Mucosa of stomach (tissue), 1 donor: ENCODE results near the gene C5orf52.
"Not testable (repeated sequence)": the region's sequence is repeated elsewhere in the genome, so short reads cannot be mapped to it uniquely, and the experiment has no call there.

ENCODE experiments used
- H3K27me3 ChIP-seq: one replicate; pipeline ENCODE4 v1.7.0; 2013; ENCODE audit warnings: mild to moderate bottlenecking, low read length; ENCODE audit not compliant: control insufficient read depth, insufficient read depth
- H3K36me3 ChIP-seq: one replicate; pipeline ENCODE4 v1.7.0; 2013; ENCODE audit warnings: low read length; ENCODE audit not compliant: control insufficient read depth, insufficient read depth
- H3K4me1 ChIP-seq: one replicate; pipeline ENCODE4 v1.7.0; 2013; ENCODE audit warnings: mild to moderate bottlenecking, low read length; ENCODE audit not compliant: control insufficient read depth, insufficient read depth
- H3K4me3 ChIP-seq: one replicate; pipeline ENCODE4 v1.7.0; 2013; ENCODE audit warnings: low read length
- H3K9ac ChIP-seq: one replicate; pipeline ENCODE4 v1.7.0; 2013; ENCODE audit warnings: mild to moderate bottlenecking, low read length, moderate library complexity
- H3K9me3 ChIP-seq: one replicate; pipeline ENCODE4 v1.7.0; 2013; ENCODE audit warnings: mild to moderate bottlenecking, low read length, moderate library complexity; ENCODE audit not compliant: control insufficient read depth
- donor health status: Pancreatic carcinoma.

C5orf52 gene

GRCh38 chr5:157682257-157682656 is 10.9 kb downstream of the C5orf52 start:
- no peaks in the 10 kb centered on the region for H3K36me3 ChIP-seq

GRCh38 chr5:157686276-157687197 is 15.2 kb downstream of the C5orf52 start:
- H3K4me1 ChIP-seq, H3K36me3 ChIP-seq, H3K9me3 ChIP-seq, H3K9ac ChIP-seq, H3K4me3 ChIP-seq, H3K27me3 ChIP-seq: not testable (repeated sequence)

More at GRCh38 chr5:157682257-157682656, 10.9 kb downstream of the C5orf52 start:
- Histone ChIP-seq H3K9me3 (no peaks in the 10 kb centered on the region), H3K27me3 (no peaks in the 10 kb centered on the region), H3K4me3 (no peak overlapping the region), H3K9ac (no peak overlapping the region), H3K4me1 (no peaks in the 10 kb centered on the region)

GRCh38 chr5:157687198-157687554 is 15.8 kb downstream of the C5orf52 start:
- Histone ChIP-seq H3K4me1 (no peaks in the 10 kb centered on the region), H3K9me3 (no peaks in the 10 kb centered on the region), H3K4me3 (no peak overlapping the region), H3K36me3 (no peaks in the 10 kb centered on the region), H3K27me3 (no peaks in the 10 kb centered on the region), H3K9ac (no peak overlapping the region)

GRCh38 chr5:157689942-157690689 is 18.8 kb downstream of the C5orf52 start:
- Histone ChIP-seq H3K4me1 (no peaks in the 10 kb centered on the region), H3K9me3 (no peaks in the 10 kb centered on the region), H3K4me3 (no peak overlapping the region), H3K36me3 (no peaks in the 10 kb centered on the region), H3K9ac (no peak overlapping the region), H3K27me3 (no peaks in the 10 kb centered on the region)

DNA sequence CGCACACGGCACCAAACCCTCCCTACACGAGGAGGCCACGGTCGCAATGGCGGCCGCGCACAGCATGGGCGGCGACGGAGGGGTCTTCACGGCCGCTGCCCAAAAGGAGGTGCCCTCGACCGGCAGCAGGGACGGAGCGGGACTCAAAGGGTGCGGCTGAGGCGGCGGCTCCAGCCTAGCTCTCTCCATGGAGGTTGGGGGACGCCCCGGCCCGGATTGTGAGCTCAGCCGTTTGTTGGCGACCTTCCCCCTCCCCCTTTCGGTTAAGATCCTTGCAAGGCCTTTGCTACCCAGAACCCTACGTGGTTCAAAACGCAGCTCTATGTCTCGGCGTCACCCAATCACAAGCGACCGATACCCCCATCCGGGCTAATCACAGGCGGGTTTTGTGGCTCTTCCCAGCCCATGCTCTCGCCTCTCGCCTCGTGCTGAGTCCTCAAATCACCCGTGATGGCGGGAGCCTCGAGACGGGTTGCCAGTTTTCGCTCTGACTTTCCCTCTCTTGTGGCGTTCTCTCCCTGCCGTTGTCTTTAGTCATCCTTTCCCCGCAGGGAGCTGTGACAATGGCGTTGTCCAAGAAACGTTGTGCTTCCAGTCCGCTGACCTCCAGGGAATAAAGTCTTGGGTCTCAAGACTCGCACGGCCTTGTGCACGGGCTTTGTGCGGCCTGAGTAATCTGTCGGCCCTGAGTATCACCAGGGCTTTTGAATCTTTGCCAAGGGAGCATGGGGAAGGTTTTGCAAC is 19.5 kb downstream of the C5orf52 start:
- Histone ChIP-seq H3K27me3 (no peaks in the 10 kb centered on the region), H3K9ac (no peak overlapping the region), H3K4me3 (no peak overlapping the region), H3K36me3 (no peaks in the 10 kb centered on the region), H3K4me1 (no peaks in the 10 kb centered on the region), H3K9me3 (no peaks in the 10 kb centered on the region)

- H3K9ac ChIP-seq, H3K36me3 ChIP-seq, H3K4me1 ChIP-seq, H3K9me3 ChIP-seq, H3K27me3 ChIP-seq, H3K4me3 ChIP-seq: not testable (repeated sequence)
Observed at GRCh38 chr5:157693816-157694215, 22.5 kb downstream of the C5orf52 start.

GRCh38 chr5:157696154-157696553 is 24.8 kb downstream of the C5orf52 start:
- not testable (repeated sequence) for H3K4me3 ChIP-seq

DNA sequence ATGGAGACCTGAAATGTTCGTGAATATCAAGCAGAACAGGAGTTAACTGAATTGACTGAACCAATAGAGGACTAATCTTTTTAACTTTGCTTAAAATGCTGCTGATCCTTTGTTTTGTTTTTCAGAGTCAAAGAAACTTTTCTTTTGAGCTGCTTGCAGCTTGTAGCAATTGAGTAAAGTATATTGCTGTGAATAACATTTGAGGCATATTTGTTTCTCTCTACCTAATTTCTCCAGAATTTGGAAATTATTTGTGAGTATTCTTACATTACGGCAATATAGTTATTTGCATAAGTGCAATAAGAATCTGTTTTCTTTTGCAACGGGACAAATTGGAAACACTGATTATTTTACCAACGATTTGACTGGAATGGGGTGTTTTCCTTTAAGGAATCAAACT is 27.3 kb downstream of the C5orf52 start:
- H3K27me3 ChIP-seq, H3K9ac ChIP-seq, H3K4me3 ChIP-seq, H3K36me3 ChIP-seq, H3K4me1 ChIP-seq, H3K9me3 ChIP-seq: not testable (repeated sequence)

More at GRCh38 chr5:157696154-157696553, 24.8 kb downstream of the C5orf52 start:
- H3K4me1 ChIP-seq, H3K9ac ChIP-seq, H3K36me3 ChIP-seq, H3K27me3 ChIP-seq, H3K9me3 ChIP-seq: not testable (repeated sequence)

GRCh38 chr5:157703736-157704135 is 32.4 kb downstream of the C5orf52 start:
- H3K9ac ChIP-seq = no peak overlapping the region
- H3K9me3 ChIP-seq = no peaks in the 10 kb centered on the region
- no peaks in the 10 kb centered on the region for H3K36me3 ChIP-seq
- H3K4me3 ChIP-seq = no peak overlapping the region
- H3K4me1 ChIP-seq = no peaks in the 10 kb centered on the region
- no peaks in the 10 kb centered on the region for H3K27me3 ChIP-seq

DNA sequence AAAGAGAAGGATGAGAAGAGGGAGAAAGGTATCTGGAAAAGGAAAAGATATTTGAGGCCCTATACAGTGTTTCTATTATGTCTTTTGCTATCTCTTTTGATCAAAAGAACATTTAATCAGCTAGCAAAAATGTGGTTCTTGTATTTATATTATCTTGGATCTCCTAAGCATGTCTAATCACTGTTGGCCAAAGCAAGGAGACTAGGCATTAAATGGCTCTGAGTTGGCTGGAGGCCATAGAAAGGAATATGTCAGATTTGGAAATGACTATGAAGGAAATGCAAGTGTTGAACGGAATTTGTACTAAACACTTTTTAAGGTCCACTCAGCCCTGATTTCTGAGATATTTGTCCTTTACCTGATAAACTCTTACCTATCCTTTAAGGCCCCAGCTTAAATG is 37.5 kb downstream of the C5orf52 start:
- no peak overlapping the region for H3K9ac ChIP-seq
- no peaks in the 10 kb centered on the region for H3K27me3 ChIP-seq
- no peaks in the 10 kb centered on the region for H3K36me3 ChIP-seq
- no peaks in the 10 kb centered on the region for H3K9me3 ChIP-seq
- no peaks in the 10 kb centered on the region for H3K4me1 ChIP-seq
- H3K4me3 ChIP-seq = no peak overlapping the region

- Histone ChIP-seq H3K36me3 (no peaks in the 10 kb centered on the region), H3K27me3 (no peaks in the 10 kb centered on the region), H3K4me3 (no peak overlapping the region), H3K9ac (no peak overlapping the region), H3K4me1 (no peaks in the 10 kb centered on the region), H3K9me3 (no peaks in the 10 kb centered on the region)
Observed at GRCh38 chr5:157709346-157709745, 38.0 kb downstream of the C5orf52 start.

GRCh38 chr5:157710431-157710830 is 39.1 kb downstream of the C5orf52 start:
- no peaks in the 10 kb centered on the region for H3K36me3 ChIP-seq
- no peaks in the 10 kb centered on the region for H3K27me3 ChIP-seq
- no peaks in the 10 kb centered on the region for H3K4me1 ChIP-seq
- no peaks in the 10 kb centered on the region for H3K9me3 ChIP-seq
- no peak overlapping the region for H3K9ac ChIP-seq
- no peak overlapping the region for H3K4me3 ChIP-seq
